Stimulated activated effector memory CD8-positive, alpha-beta T cell treated with anti-CD3 and anti-CD28 coated beads, Interleukin-12 subunit alpha, Interleukin-12 subunit beta, amount 100 ng/mL, for 72 hours (primary cell): ENCODE measurements around the gene ANTKMT.
"Not testable (repeated sequence)": the region's sequence is repeated elsewhere in the genome, so short reads cannot be mapped to it uniquely, and the experiment has no call there.

Source experiments
- ATAC-seq: fragments of 150-1000 bp; cut with Tn5 transposase; 2 replicates; pipeline ENCODE4 v1.10.0; 2021
- DNase-seq, 2 donors: peaks; one replicate each; pipeline ENCODE4 v3.0.0; 2021 to 2022; ENCODE audit warnings: low spot score in 2 of 2
- H3K27ac Mint-ChIP-seq: one replicate; pipeline ENCODE4 v1.8.0; 2022; ENCODE audit warnings: mild to moderate bottlenecking, mixed read lengths
- H3K36me3 Mint-ChIP-seq: one replicate; pipeline ENCODE4 v1.8.0; 2022; ENCODE audit warnings: mild to moderate bottlenecking, mixed read lengths
- H3K4me1 Mint-ChIP-seq: one replicate; pipeline ENCODE4 v1.8.0; 2022; ENCODE audit warnings: mixed read lengths
- H3K4me3 Mint-ChIP-seq: one replicate; pipeline ENCODE4 v1.8.0; 2022; ENCODE audit warnings: mild to moderate bottlenecking, mixed read lengths
- H3K9me3 Mint-ChIP-seq: one replicate; pipeline ENCODE4 v1.8.0; 2022; ENCODE audit warnings: mixed read lengths

ANTKMT gene

GRCh38 chr16:704552-705380, 16.2 kb upstream of the ANTKMT start:
- Mint-ChIP-seq H3K4me1 (no peaks in the 10 kb centered on the region), H3K27ac (no peak overlapping the region), H3K4me3 (no peak overlapping the region), H3K9me3 (no peaks in the 10 kb centered on the region), H3K36me3 (peaks cover 5% of the 10 kb centered on the region)
- ATAC-seq (no peak), DNase-seq (no peak)

- H3K9me3 Mint-ChIP-seq: no peaks in the 10 kb centered on the region
- no peaks in the 10 kb centered on the region for H3K4me1 Mint-ChIP-seq
- ATAC-seq: no peak
- no peak within 1 kb of the TSS for H3K27ac Mint-ChIP-seq
- DNase-seq: no peak
- H3K4me3 Mint-ChIP-seq: no peak within 1 kb of the TSS
- H3K36me3 Mint-ChIP-seq: peaks cover 5% of the 10 kb centered on the region
These were observed 15.3 kb upstream of the ANTKMT start, which contains the start of gene FBXL16 for GRCh38 chr16:705431-706188. Gene FBXL16 (minus strand): TSS chr16:705801. CDS start chr16:697405, 8,396 bp downstream.

- Mint-ChIP-seq H3K27ac (no peak overlapping the region), H3K9me3 (no peaks in the 10 kb centered on the region)
These were observed 14.5 kb upstream of the ANTKMT start for GRCh38 chr16:706189-707061.

DNA sequence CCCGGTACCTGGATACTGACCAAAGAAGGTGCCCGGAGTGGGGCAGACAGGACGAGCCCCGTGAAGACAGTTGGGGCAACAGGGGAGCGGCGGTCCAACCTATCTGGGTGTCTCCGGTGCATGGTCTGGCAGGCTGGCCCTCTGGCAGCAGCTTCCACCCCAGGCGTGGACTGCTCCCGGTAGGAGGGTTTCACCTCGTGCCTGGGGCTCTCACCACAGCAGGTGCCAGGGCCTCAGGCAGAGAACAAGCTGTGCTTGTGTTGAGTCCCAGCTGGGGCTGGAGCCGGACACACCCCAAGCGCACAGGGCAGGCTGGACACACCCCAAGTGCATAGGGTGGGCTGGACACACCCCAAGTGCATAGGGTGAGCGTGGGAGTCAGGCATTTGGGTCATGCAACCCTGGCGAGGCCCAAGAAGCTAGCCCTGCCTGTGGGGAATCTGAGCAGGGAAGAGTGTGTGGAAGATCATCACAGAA, 13.8 kb upstream of the ANTKMT start:
- no peaks in the 10 kb centered on the region for H3K36me3 Mint-ChIP-seq

More at GRCh38 chr16:706189-707061, 14.5 kb upstream of the ANTKMT start:
- no peak overlapping the region for H3K4me3 Mint-ChIP-seq
- H3K36me3 Mint-ChIP-seq: peaks cover under 1% of the 10 kb centered on the region
- no peak for ATAC-seq
- no peak for DNase-seq
- no peaks in the 10 kb centered on the region for H3K4me1 Mint-ChIP-seq

GRCh38 chr16:708019-708418, 12.9 kb upstream of the ANTKMT start:
- no peaks in the 10 kb centered on the region for H3K36me3 Mint-ChIP-seq
- ATAC-seq (no peak), DNase-seq (no peak)
- no peaks in the 10 kb centered on the region for H3K9me3 Mint-ChIP-seq
- H3K27ac Mint-ChIP-seq: no peak overlapping the region
- H3K4me1 Mint-ChIP-seq: peaks cover 5% of the 10 kb centered on the region
- no peak overlapping the region for H3K4me3 Mint-ChIP-seq

More for the DNA sequence above, 13.8 kb upstream of the ANTKMT start:
- H3K27ac Mint-ChIP-seq: no peak overlapping the region
- no peak overlapping the region for H3K4me3 Mint-ChIP-seq
- no peaks in the 10 kb centered on the region for H3K9me3 Mint-ChIP-seq
- no peaks in the 10 kb centered on the region for H3K4me1 Mint-ChIP-seq
- ATAC-seq (no peak), DNase-seq (no peak)

DNA sequence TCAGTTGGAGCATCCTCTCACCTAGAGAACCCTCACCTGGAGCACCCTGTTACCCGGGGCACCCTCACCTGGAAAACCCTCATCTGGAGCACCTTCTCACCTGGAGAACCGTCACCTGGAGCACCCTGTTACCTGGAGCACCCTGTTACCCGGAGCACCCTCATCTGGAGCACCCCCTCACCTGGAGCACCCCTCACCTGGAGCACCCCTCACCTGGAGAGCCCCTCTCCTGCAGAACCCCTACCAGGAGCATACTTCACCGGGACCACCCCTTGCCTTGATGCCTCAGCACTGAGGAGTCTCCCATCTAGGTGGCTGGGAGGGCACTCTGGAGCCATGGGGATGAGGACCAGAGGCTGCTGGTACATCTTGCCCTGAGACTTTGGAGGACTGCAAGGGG, 12.0 kb upstream of the ANTKMT start:
- Mint-ChIP-seq H3K4me1 (peaks cover 5% of the 10 kb centered on the region), H3K9me3 (no peaks in the 10 kb centered on the region), H3K4me3 (no peak overlapping the region), H3K27ac (no peak overlapping the region), H3K36me3 (no peaks in the 10 kb centered on the region)
- DNase-seq (no peak), ATAC-seq (no peak)

GRCh38 chr16:709566-710499, 11.1 kb upstream of the ANTKMT start:
- DNase-seq: no peak
- H3K27ac Mint-ChIP-seq: no peak overlapping the region
- H3K4me1 Mint-ChIP-seq: peaks cover 5% of the 10 kb centered on the region
- no peaks in the 10 kb centered on the region for H3K9me3 Mint-ChIP-seq
- H3K4me3 Mint-ChIP-seq: no peak overlapping the region
- ATAC-seq: no peak
- H3K36me3 Mint-ChIP-seq: no peaks in the 10 kb centered on the region

GRCh38 chr16:710500-711075, 10.4 kb upstream of the ANTKMT start:
- Mint-ChIP-seq H3K9me3 (no peaks in the 10 kb centered on the region), H3K27ac (no peak overlapping the region), H3K4me3 (no peak overlapping the region), H3K4me1 (peaks cover 5% of the 10 kb centered on the region), H3K36me3 (no peaks in the 10 kb centered on the region)
- no peak for ATAC-seq
- DNase-seq: no peak

DNA sequence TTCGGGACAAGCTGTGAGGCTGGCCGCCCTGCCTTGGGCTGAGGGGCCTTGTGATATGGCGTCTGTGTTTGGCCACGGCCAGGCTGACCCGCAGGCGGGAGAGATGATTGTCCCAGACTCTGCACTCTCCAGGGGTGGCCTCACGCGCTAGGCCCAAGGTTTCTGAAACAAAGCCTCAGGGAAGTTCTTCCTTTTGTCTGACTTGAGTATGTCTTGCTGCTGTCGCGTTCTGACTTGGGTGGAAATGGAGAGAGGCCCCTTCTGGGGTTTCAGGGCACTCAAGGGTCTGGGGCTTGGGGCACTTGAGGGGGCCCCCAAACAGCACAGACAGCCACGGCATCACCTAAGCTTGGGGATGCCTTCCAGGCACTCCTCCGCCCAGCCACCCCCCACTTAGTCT, 9.9 kb upstream of the ANTKMT start:
- Mint-ChIP-seq H3K4me3 (no peak overlapping the region), H3K9me3 (no peaks in the 10 kb centered on the region), H3K27ac (no peak overlapping the region), H3K36me3 (no peaks in the 10 kb centered on the region), H3K4me1 (peaks cover 6% of the 10 kb centered on the region)
- DNase-seq: no peak
- ATAC-seq: no peak

DNA sequence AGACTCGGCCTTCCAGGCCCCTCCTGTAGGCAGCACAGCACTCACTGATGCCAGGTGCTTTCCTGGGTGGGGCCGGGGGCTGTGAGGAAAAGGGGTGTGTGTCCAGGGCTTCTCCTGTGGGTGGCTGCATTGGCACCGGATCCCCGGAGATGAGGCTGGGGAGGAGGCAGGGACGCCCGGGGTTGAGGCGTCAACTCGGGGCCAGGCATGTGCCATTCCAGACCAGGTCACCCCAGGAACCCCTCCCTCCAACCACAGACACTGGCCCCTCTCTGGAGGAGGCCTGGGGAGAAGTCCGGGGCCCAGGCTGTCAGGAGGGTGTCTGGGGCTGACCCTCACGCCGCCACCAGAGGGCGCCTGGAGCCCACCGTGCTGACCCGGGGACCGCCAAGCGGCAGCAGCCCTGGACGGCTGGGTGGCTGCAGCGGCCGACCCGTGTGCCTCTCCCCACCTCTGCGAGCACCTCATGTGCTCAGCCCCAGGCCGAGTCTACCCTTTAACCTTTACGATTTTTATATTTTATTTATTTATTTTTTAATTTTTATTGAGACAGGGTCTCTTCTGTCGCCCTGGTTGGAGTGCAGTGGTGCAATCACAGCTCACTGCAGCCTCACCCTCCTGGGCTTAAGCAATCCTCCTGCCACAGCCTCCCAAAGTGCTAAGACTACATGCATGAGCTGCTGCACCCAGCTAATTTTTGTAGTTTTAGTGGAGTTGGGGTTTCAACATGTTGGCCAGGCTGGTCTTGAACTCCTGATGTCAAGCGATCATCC, 9.2 kb upstream of the ANTKMT start:
- peak; percentile 89 to 91 for DNase-seq
- H3K36me3 Mint-ChIP-seq: peaks cover 4% of the 10 kb centered on the region
- no peaks in the 10 kb centered on the region for H3K9me3 Mint-ChIP-seq

GRCh38 chr16:712740-713250, 8.2 kb upstream of the ANTKMT start:
- not testable (repeated sequence) for ATAC-seq, H3K4me3 Mint-ChIP-seq, H3K9me3 Mint-ChIP-seq, H3K27ac Mint-ChIP-seq, H3K36me3 Mint-ChIP-seq
- peak; percentile 43 to 79 for DNase-seq
- peaks cover 11% of the 10 kb centered on the region for H3K4me1 Mint-ChIP-seq

More for the DNA sequence above, 9.2 kb upstream of the ANTKMT start:
- Mint-ChIP-seq H3K27ac (no peak overlapping the region), H3K4me3 (no peak overlapping the region), H3K4me1 (peaks cover 11% of the 10 kb centered on the region)
- peak; percentile 70 for ATAC-seq

DNA sequence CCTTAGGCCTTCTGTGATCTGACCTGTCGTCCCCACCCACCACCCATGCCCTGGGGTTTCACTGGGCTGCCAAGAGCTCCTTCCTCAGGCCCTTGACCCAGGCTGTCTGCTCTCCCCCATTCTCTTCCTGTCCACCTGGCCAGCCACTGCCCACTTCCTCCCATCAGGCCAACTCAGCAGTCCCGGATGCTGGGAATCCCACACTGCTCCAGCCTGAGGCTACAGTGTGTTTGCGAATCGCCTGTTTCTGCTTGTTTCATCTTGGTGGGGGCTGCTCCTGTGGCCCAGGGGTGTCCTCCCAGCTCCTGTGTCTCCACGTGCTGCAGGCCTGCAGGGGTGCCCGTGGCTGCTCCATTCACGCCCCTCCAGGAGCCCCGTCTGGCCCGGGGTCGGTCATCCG, 6.9 kb upstream of the ANTKMT start:
- H3K4me3 Mint-ChIP-seq: peak overlapping the region; percentile 22
- DNase-seq (no peak), ATAC-seq (no peak)
- no peaks in the 10 kb centered on the region for H3K9me3 Mint-ChIP-seq
- peaks cover 13% of the 10 kb centered on the region for H3K4me1 Mint-ChIP-seq
- H3K27ac Mint-ChIP-seq: no peak overlapping the region
- H3K36me3 Mint-ChIP-seq: peaks cover 5% of the 10 kb centered on the region
